Measurements from ENCODE around the gene TH. TPM values are rescaled to one million over a fixed set of nuclear protein-coding genes. Genes with fewer than 3 reads are reported as not detected.

Gene TH
- total and polyA plus RNA-seq, 2 of the 8 experiments (the other 6 are each of a cell fraction or from before 2014, with no cell fraction given) = 0.09 TPM; not detected in 1

DNA sequence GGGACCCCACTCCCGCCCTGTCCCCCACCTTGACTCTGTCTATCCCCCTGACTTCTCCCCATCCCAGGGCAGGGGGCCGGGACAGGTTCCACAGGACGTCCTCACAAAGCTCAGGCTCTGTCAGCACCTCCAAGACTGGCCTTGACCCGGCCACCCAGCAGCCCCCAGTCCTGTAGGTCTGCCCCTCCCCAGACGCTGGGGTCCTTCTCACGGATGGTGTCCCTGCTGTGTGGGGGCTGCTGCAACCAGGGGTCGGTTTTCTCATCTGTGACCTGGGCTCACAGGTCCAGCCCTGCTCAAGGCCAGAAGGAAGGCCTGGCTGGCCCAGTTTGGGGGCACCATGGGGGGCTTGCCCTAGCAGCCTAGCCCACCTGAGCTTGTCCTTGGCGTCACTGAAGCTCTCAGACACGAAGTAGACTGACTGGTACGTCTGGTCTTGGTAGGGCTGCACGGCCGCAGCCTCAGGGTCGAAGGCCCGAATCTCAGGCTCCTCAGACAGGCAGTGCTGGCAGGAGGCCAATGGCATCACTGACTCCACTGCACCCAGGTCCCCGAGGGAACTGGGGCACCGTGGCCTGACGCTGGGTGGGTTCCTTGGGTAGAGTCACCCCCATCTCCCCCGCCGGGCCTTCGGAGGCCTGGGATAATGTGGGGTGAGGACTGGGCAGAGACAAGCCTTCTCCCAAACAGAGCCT, 6.6 kb downstream of the TH start:
- Histone ChIP-seq H4K5ac (ENCODE audit: insufficient read length, low read depth, low read length) (no peak overlapping the region), H3K79me1 (ENCODE audit: low read depth, low read length) (no peaks in the 10 kb centered on the region), H2BK20ac (ENCODE audit: low read length) (no peak overlapping the region), H2BK12ac (ENCODE audit: low read depth, low read length) (no peak overlapping the region), H2AK5ac (ENCODE audit: low read depth, low read length) (no peak overlapping the region), H4K91ac (replicated peaks; ENCODE audit: insufficient read length, low read length) (no peak overlapping the region), H2BK15ac (ENCODE audit: low read length) (no peak overlapping the region), H3K9ac (replicated peaks in 1 of 4; ENCODE audit: extremely low read depth in 1 of 4, low read depth in 3 of 4, low read length in 3 of 4) (no peak overlapping the region), H3K56ac (replicated peaks; ENCODE audit: insufficient read length, low read depth, low read length) (no peak overlapping the region), H3K18ac (ENCODE audit: extremely low read depth, low read length) (no peak overlapping the region), H3K4ac (replicated peaks; ENCODE audit: insufficient read length, low read depth, low read length) (no peak overlapping the region), H3K79me2 (ENCODE audit: control insufficient read depth in 1 of 2, insufficient read depth in 2 of 2, low read length in 2 of 2) (no peaks in the 10 kb centered on the region), H3K23ac (ENCODE audit: insufficient read length) (no peak overlapping the region), H4K8ac (ENCODE audit: extremely low read depth, insufficient read depth, low read length) (no peak overlapping the region), H3K4me2 (ENCODE audit: insufficient read depth in 1 of 2, low read depth in 2 of 2, low read length in 2 of 2) (no peak overlapping the region), H4K20me1 (replicated peaks in 1 of 2; ENCODE audit: control insufficient read depth in 1 of 2, insufficient read depth in 2 of 2, low read length in 2 of 2) (peaks cover 0 to 2% of the 10 kb centered on the region in 2 experiments), H3K14ac (ENCODE audit: insufficient read length) (no peak overlapping the region), H3K27ac (ENCODE audit: low read depth, low read length) (no peak overlapping the region), H3K4me3 (ENCODE audit: extremely low read depth in 1 of 4, insufficient read depth in 2 of 4, low read depth in 3 of 4, low read length in 4 of 4) (no peak overlapping the region), H2AFZ (ENCODE audit: low read length) (no peak overlapping the region), H3K36me3 (ENCODE audit: control insufficient read depth in 2 of 4, insufficient read depth in 4 of 4, low read length in 3 of 4) (no peaks in the 10 kb centered on the region), H3K4me1 (replicated peaks in 1 of 4; ENCODE audit: control insufficient read depth in 3 of 4, insufficient read depth in 4 of 4, low read length in 3 of 4) (peaks cover 0 to 6% (median 1%) of the 10 kb centered on the region in 4 experiments; a peak in 2 of 7 replicates), H3K9me3 (ENCODE audit: insufficient read depth in 2 of 2, low read depth in 1 of 2, low read length in 1 of 2) (no peaks in the 10 kb centered on the region), H3K27me3 (replicated peaks in 1 of 4; ENCODE audit: control insufficient read depth in 3 of 4, extremely low read depth in 1 of 4, insufficient read depth in 3 of 4, low read length in 3 of 4) (peaks cover 0 to 14% (median 0%) of the 10 kb centered on the region in 4 experiments; a peak in 3 of 7 replicates), H3K23me2 (ENCODE audit: low read depth, low read length) (no peaks in the 10 kb centered on the region), H2BK5ac (ENCODE audit: low read depth, low read length) (no peak overlapping the region), H2BK120ac (replicated peaks; ENCODE audit: low read depth, low read length) (no peak overlapping the region)
- POLR2A ChIA-PET (ENCODE audit: partially characterized antibody) = no interaction called here
- DNase-seq (ENCODE audit: low read depth in 1 of 2, low spot score in 2 of 2) (no peak), FAIRE-seq (no peak)
- 94% methylated on average over 20 of the region's 20 CpGs; no CpG with 5 or more reads in 1 of the 2 experiments for WGBS, 2 experiments (ENCODE audit: extremely low coverage in 1 of 2, insufficient coverage in 1 of 2, insufficient read length in 1 of 2, insufficient replicate concordance in 2 of 2, low coverage in 1 of 2, low lambda C conversion rate in 2 of 2, missing lambda C conversion rate in 1 of 2)
- CTCF ChIA-PET (ENCODE audit: partially characterized antibody) = interaction anchor here (0.7 to 20.6 kb wide), 22 partner anchors 9 to 573 kb away, joined by 3 to 244 read pairs (median 4); partner anchors contain the start of genes C11orf21, INS and TSPAN32
- TF ChIP-seq RAD21 (IDR thresholded peaks at IDR 0.05 in 1 of 2, conservative IDR thresholded peaks at IDR 0.05 in 1 of 2; ENCODE audit: low read depth in 2 of 2, low read length in 2 of 2) (no peak), EZH2 (IDR thresholded peaks at IDR 0.05; ENCODE audit: low read depth, low read length, severe bottlenecking) (no peak), CBX5 (IDR thresholded peaks at IDR 0.05; ENCODE audit: low read depth, low read length) (no peak), SIX5 (IDR thresholded peaks at IDR 0.05; ENCODE audit: low read depth, low read length) (no peak), TAF7 (optimal IDR thresholded peaks at IDR 0.05; ENCODE audit: borderline replicate concordance, low read depth, low read length) (no peak), SP2 (IDR thresholded peaks at IDR 0.05; ENCODE audit: low read length) (no peak), EP300 (IDR thresholded peaks at IDR 0.05; ENCODE audit: borderline replicate concordance in 1 of 2, low read depth in 2 of 2, low read length in 2 of 2) (no peak), MAFK (IDR thresholded peaks at IDR 0.05; ENCODE audit: low read depth, low read length) (no peak)
- TF ChIP-seq, protein P1, sequence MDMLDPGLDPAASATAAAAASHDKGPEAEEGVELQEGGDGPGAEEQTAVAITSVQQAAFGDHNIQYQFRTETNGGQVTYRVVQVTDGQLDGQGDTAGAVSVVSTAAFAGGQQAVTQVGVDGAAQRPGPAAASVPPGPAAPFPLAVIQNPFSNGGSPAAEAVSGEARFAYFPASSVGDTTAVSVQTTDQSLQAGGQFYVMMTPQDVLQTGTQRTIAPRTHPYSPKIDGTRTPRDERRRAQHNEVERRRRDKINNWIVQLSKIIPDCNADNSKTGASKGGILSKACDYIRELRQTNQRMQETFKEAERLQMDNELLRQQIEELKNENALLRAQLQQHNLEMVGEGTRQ (IDR thresholded peaks at IDR 0.05; ENCODE audit: low read length) = no peak
- TF ChIP-seq, protein P2, sequence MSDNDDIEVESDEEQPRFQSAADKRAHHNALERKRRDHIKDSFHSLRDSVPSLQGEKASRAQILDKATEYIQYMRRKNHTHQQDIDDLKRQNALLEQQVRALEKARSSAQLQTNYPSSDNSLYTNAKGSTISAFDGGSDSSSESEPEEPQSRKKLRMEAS (IDR thresholded peaks at IDR 0.05) = no peak
